PC-9 (cell line): ENCODE measurements around the gene KRTAP10-10. TPM values are rescaled to one million over a fixed set of nuclear protein-coding genes. Genes with fewer than 3 reads are reported as not detected.
A peak's percentile ranks its signal among the peaks of the same experiment; 100 is the strongest.

Experiments used
- BruUV-seq: library from RNA; stranded (reverse); fragments of 400-500 nt; replicated peaks from 2 replicates; lab custom pipeline; 2021; lab: Mats Ljungman, UMichigan
- CTCF ChIA-PET: fragments of 300-600 bp; sonication (Branson Sonifier 250); formaldehyde crosslinking; loops from one replicate; lab custom pipeline; 2022; ENCODE audit warnings: antibody characterized with exemption; lab: Charles Lee
- POLR2A ChIA-PET: fragments of 300-600 bp; sonication (Branson Sonifier 250); formaldehyde crosslinking; loops from one replicate; lab custom pipeline; 2022; ENCODE audit warnings: antibody characterized with exemption; ENCODE audit not compliant: unreplicated experiment; lab: Charles Lee
- DNase-seq, 2 experiments: peaks; one replicate each; pipeline versions ENCODE4 v3.0.0 to v3.0.0-alpha.2; 2015 to 2022; ENCODE audit warnings: mixed read lengths in 1 of 2
- H2AFZ ChIP-seq: fragments of 200-600 bp; sonication (generic); 2 replicates; pipeline ENCODE4 v1.8.1; 2017; ENCODE audit warnings: antibody characterized with exemption
- H3F3A ChIP-seq: fragments of 200-600 bp; sonication (generic); 2 replicates; pipeline ENCODE4 v1.8.1; 2017; ENCODE audit warnings: antibody characterized with exemption, mild to moderate bottlenecking, low read depth; ENCODE audit not compliant: insufficient read depth
- H3K27ac ChIP-seq: fragments of 200-600 bp; sonication (generic); 2 replicates; pipeline ENCODE4 v1.6.1; 2016; ENCODE audit warnings: mixed run types
- H3K27me3 ChIP-seq: fragments of 200-600 bp; sonication (generic); 2 replicates; pipeline ENCODE4 v1.6.1; 2016; ENCODE audit warnings: low read depth, mixed run types; ENCODE audit not compliant: insufficient read depth
- H3K36me3 ChIP-seq: fragments of 200-600 bp; sonication (generic); 2 replicates; pipeline ENCODE4 v1.6.1; 2016; ENCODE audit warnings: low read depth, mixed run types
- H3K4me1 ChIP-seq: fragments of 200-600 bp; sonication (generic); replicated peaks from 2 replicates; pipeline ENCODE4 v1.6.1; 2016; ENCODE audit warnings: mixed run types; ENCODE audit not compliant: insufficient read depth
- H3K4me2 ChIP-seq: fragments of 200-600 bp; sonication (generic); 2 replicates; pipeline ENCODE4 v1.6.1; 2017; ENCODE audit warnings: mixed run types
- H3K4me3 ChIP-seq: fragments of 200-600 bp; sonication (generic); 2 replicates; pipeline ENCODE4 v1.6.1; 2016; ENCODE audit warnings: mixed run types
- H3K79me2 ChIP-seq: fragments of 200-600 bp; sonication (generic); 2 replicates; pipeline ENCODE4 v1.6.1; 2017; ENCODE audit warnings: low read depth, mixed run types
- H3K9me2 ChIP-seq: fragments of 200-600 bp; sonication (generic); 2 replicates; pipeline ENCODE4 v1.8.1; 2017; ENCODE audit warnings: mild to moderate bottlenecking; ENCODE audit not compliant: insufficient read depth
- H3K9me3 ChIP-seq: fragments of 200-600 bp; sonication (generic); 2 replicates; pipeline ENCODE4 v1.8.1; 2016; ENCODE audit warnings: low read depth; ENCODE audit not compliant: insufficient read depth
- H4K20me1 ChIP-seq: fragments of 200-600 bp; sonication (generic); 2 replicates; pipeline ENCODE4 v1.8.1; 2017; ENCODE audit not compliant: insufficient read depth
- EZH2 ChIP-seq: fragments of 200-600 bp; sonication (generic); IDR thresholded peaks from 2 replicates; pipeline ENCODE4 v1.8.0; 2017; ENCODE audit warnings: antibody characterized with exemption, low read depth
- intact Hi-C: fragments of 100-400 bp; cut with micrococcal nuclease; formaldehyde crosslinking; loops from one replicate; pipeline ENCODE4 v1.10.0; 2022; ENCODE audit not compliant: unreplicated experiment
- total RNA-seq: library from RNA; stranded (reverse); gene quantifications from 2 replicates; pipeline ENCODE4 v1.2.3, GENCODE V29; 2021
- TF ChIP-seq, protein P1 (sequence below): fragments of 200-600 bp; sonication (generic); conservative IDR thresholded peaks from 2 replicates; pipeline ENCODE4 v1.6.1; 2017; ENCODE audit warnings: mixed run types, antibody characterized with exemption, mild to moderate bottlenecking, moderate library complexity

The KRTAP10-10 gene
- total RNA-seq, 1 experiment from 2014 or later = not detected

DNA sequence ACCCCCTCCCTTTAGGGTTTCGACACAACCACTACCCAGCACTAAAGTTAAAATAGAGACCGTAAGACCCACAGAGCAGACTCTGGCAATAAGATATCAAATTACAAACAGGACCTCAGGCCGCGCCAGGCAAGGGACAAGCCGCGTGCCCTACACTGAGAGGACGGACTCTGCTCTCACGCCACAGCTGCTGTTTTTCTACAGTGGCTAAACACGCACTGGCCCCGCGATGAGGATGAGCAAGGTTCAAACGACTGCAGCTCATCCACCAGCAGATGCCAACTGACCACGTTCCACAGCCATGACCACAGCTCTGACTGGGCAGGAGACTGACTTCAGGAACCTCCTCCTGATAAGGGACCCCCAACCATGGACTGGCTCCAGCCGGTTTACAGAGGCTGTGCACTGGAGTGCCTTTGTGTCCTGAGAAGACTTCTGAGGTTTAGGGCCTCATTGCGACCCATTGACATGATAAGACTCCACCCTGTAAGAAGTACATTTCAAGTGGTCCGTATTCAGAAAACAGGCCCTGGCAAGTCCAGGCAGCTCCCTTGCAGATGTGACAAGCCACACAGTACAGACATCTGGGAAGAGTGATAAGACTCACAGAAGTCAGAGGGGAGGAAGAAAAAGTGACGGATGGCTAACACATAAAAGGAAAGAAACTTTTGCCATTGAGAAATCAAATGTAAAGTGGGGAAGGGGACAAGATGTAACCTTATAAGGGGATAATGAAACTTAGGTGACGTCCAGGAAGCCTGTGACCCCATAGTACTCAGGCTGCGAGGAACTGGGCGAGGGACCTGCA is 43.4 kb upstream of the KRTAP10-10 start:
- peak; percentile 14 to 65 for DNase-seq
- Histone ChIP-seq H3K79me2 (no peaks in the 10 kb centered on the region), H3K27ac (no peak overlapping the region), H3K36me3 (no peaks in the 10 kb centered on the region), H2AFZ (no peak overlapping the region), H3F3A (no peaks in the 10 kb centered on the region), H3K9me3 (no peaks in the 10 kb centered on the region), H3K27me3 (peaks cover 63% of the 10 kb centered on the region), H3K9me2 (no peaks in the 10 kb centered on the region), H4K20me1 (no peaks in the 10 kb centered on the region), H3K4me1 (no peaks in the 10 kb centered on the region), H3K4me3 (no peak overlapping the region), H3K4me2 (no peak overlapping the region)
- intact Hi-C loops = no loop called here
- CTCF ChIA-PET = no interaction called here
- POLR2A ChIA-PET = no interaction called here
- TF ChIP-seq EZH2 = no peak
- TF ChIP-seq, protein P1, sequence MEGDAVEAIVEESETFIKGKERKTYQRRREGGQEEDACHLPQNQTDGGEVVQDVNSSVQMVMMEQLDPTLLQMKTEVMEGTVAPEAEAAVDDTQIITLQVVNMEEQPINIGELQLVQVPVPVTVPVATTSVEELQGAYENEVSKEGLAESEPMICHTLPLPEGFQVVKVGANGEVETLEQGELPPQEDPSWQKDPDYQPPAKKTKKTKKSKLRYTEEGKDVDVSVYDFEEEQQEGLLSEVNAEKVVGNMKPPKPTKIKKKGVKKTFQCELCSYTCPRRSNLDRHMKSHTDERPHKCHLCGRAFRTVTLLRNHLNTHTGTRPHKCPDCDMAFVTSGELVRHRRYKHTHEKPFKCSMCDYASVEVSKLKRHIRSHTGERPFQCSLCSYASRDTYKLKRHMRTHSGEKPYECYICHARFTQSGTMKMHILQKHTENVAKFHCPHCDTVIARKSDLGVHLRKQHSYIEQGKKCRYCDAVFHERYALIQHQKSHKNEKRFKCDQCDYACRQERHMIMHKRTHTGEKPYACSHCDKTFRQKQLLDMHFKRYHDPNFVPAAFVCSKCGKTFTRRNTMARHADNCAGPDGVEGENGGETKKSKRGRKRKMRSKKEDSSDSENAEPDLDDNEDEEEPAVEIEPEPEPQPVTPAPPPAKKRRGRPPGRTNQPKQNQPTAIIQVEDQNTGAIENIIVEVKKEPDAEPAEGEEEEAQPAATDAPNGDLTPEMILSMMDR = no peak
- no TSS peak for BruUV-seq

- DNase-seq = no peak
- CTCF ChIA-PET = no interaction called here
- no peaks in the 10 kb centered on the region for H3K4me1 ChIP-seq
- H4K20me1 ChIP-seq = no peaks in the 10 kb centered on the region
- H3F3A ChIP-seq = no peaks in the 10 kb centered on the region
- H3K9me2 ChIP-seq = no peaks in the 10 kb centered on the region
- POLR2A ChIA-PET = no interaction called here
- no peak overlapping the region for H3K4me2 ChIP-seq
- H3K27me3 ChIP-seq = peaks cover 69% of the 10 kb centered on the region
- H3K36me3 ChIP-seq = no peaks in the 10 kb centered on the region
- no peaks in the 10 kb centered on the region for H3K9me3 ChIP-seq
- TF ChIP-seq EZH2 = no peak
- TF ChIP-seq, protein P1 = no peak
- H2AFZ ChIP-seq = no peak overlapping the region
- H3K4me3 ChIP-seq = no peak overlapping the region
- intact Hi-C loops = no loop called here
- H3K79me2 ChIP-seq = no peaks in the 10 kb centered on the region
- BruUV-seq = no TSS peak
- H3K27ac ChIP-seq = no peak overlapping the region
Measured at GRCh38 chr21:44594406-44594916, 42.7 kb upstream of the KRTAP10-10 start.

DNA sequence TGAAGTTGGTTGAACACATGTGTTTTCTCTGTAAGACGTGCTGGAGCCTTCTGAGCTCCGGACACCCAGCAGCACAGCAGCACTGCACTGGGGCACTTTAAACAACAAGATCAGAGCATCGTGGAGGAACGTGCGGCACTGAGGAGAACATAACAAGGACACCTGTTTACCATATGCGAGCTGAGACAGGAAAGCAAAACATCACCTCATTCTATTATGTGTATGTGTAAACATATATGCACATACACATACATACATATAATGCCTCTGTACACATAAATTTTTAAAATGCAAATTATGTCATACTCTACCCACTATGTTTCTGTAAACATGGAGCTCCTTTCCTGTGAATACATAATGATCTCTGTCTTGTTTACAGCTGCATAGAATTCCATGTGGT is 41.6 kb upstream of the KRTAP10-10 start:
- H3K27me3 ChIP-seq = peaks cover 67% of the 10 kb centered on the region
- no TSS peak for BruUV-seq
- no peaks in the 10 kb centered on the region for H3K4me1 ChIP-seq
- no peaks in the 10 kb centered on the region for H4K20me1 ChIP-seq
- no peak overlapping the region for H2AFZ ChIP-seq
- POLR2A ChIA-PET = no interaction called here
- no peak overlapping the region for H3K4me3 ChIP-seq
- no peak for DNase-seq
- CTCF ChIA-PET = no interaction called here
- H3F3A ChIP-seq = no peaks in the 10 kb centered on the region
- no peaks in the 10 kb centered on the region for H3K9me2 ChIP-seq
- intact Hi-C loops = no loop called here
- H3K79me2 ChIP-seq = no peaks in the 10 kb centered on the region
- H3K36me3 ChIP-seq = no peaks in the 10 kb centered on the region
- TF ChIP-seq, protein P1 = no peak
- TF ChIP-seq EZH2 = no peak
- no peak overlapping the region for H3K27ac ChIP-seq
- H3K9me3 ChIP-seq = no peaks in the 10 kb centered on the region
- no peak overlapping the region for H3K4me2 ChIP-seq
